ENCODE results near the gene SURF1. TPM values are rescaled to one million over a fixed set of nuclear protein-coding genes. Genes with fewer than 3 reads are reported as not detected.

SURF1 gene
- total RNA-seq, 1 experiment from 2014 or later, result 45.6 TPM

GRCh38 chr9:133367221-133367620 lies 10.9 kb upstream of the SURF1 start:
- ChIA-PET CTCF (no interaction called here), POLR2A (no interaction called here)
- Histone ChIP-seq H3K27ac (ENCODE audit: low read length) (no peak overlapping the region), H3K9me3 (ENCODE audit: control insufficient read depth, insufficient read depth, low read depth, low read length) (no peaks in the 10 kb centered on the region), H3K36me3 (ENCODE audit: control insufficient read depth, insufficient read depth, low read length) (peaks cover 6% of the 10 kb centered on the region; the same call in 1 of the 2 replicates), H3K4me3 (ENCODE audit: low read depth in 2 of 2, low read length in 2 of 2) (no peak overlapping the region), H3K4me1 (ENCODE audit: control insufficient read depth, insufficient read depth, low read length) (peaks cover 13% of the 10 kb centered on the region), H3K27me3 (ENCODE audit: control insufficient read depth, insufficient read depth, low read length) (no peaks in the 10 kb centered on the region)
- ATAC-seq (no peak), DNase-seq (ENCODE audit: low read depth, low spot score) (no peak)
- in situ Hi-C loops (cut with HindIII; ENCODE audit: low pct_unique_long_range_greater_than_20kb, low sequenced_read_pairs), result no loop called here
- intact Hi-C loops (cut with micrococcal nuclease; ENCODE audit: unreplicated experiment), result no loop called here
- no peak for TF ChIP-seq REST (IDR thresholded peaks at IDR 0.05; ENCODE audit: insufficient read depth in 1 of 2, low read depth in 2 of 2, low read length in 1 of 2)
- no peak for TF ChIP-seq TCF7L2 (IDR thresholded peaks at IDR 0.05; ENCODE audit: low read depth, low read length)
- TF ChIP-seq CTCF (IDR thresholded peaks at IDR 0.05), result no peak
- BruUV-seq (replicated peaks), result no TSS peak

- intact Hi-C loops (cut with micrococcal nuclease; ENCODE audit: unreplicated experiment), result no loop called here
- Histone ChIP-seq H3K36me3 (ENCODE audit: control insufficient read depth, insufficient read depth, low read length) (peaks cover 6% of the 10 kb centered on the region; the same call in 1 of the 2 replicates), H3K9me3 (ENCODE audit: control insufficient read depth, insufficient read depth, low read depth, low read length) (no peaks in the 10 kb centered on the region), H3K4me3 (ENCODE audit: low read depth in 2 of 2, low read length in 2 of 2) (no peak overlapping the region), H3K27me3 (ENCODE audit: control insufficient read depth, insufficient read depth, low read length) (no peaks in the 10 kb centered on the region), H3K4me1 (ENCODE audit: control insufficient read depth, insufficient read depth, low read length) (peaks cover 13% of the 10 kb centered on the region), H3K27ac (ENCODE audit: low read length) (no peak overlapping the region)
- POLR2A ChIA-PET, result no interaction called here
- in situ Hi-C loops (cut with HindIII; ENCODE audit: low pct_unique_long_range_greater_than_20kb, low sequenced_read_pairs), result no loop called here
- TF ChIP-seq REST (IDR thresholded peaks at IDR 0.05; ENCODE audit: insufficient read depth in 1 of 2, low read depth in 2 of 2, low read length in 1 of 2) (no peak), TCF7L2 (IDR thresholded peaks at IDR 0.05; ENCODE audit: low read depth, low read length) (no peak), SIN3A (IDR thresholded peaks at IDR 0.05; ENCODE audit: borderline replicate concordance, insufficient read depth, low read depth, low read length) (no peak), POLR2AphosphoS5 (IDR thresholded peaks at IDR 0.05; ENCODE audit: low read depth, low read length) (no peak), CTCF (IDR thresholded peaks at IDR 0.05) (no peak)
- ATAC-seq, result no peak
- DNase-seq (ENCODE audit: low read depth, low spot score), result no peak
- CTCF ChIA-PET, result no interaction called here
- BruUV-seq (replicated peaks), result no TSS peak
Measured at GRCh38 chr9:133366435-133366834, 10.1 kb upstream of the SURF1 start.
